Heart right ventricle (tissue), 16 donors: ENCODE results near the gene MAPK11. TPM values are rescaled to one million over a fixed set of nuclear protein-coding genes. Genes with fewer than 3 reads are reported as not detected.

Experiments used
- ATAC-seq, 8 donors: fragments of 200-7000 bp; cut with Tn5 transposase; one replicate each; pipeline ENCODE4 v1.9.1; 2020; ENCODE audit warnings: mild to moderate bottlenecking in 8 of 8, moderate library complexity in 8 of 8, moderate number of reproducible peaks in 1 of 8
- DNase-seq, 2 donors: peaks; one replicate each; pipeline ENCODE4 v3.0.0-alpha.2; 2020
- H3K27ac ChIP-seq, 10 donors: fragments of 200-600 bp; sonication (generic) in 2 of 10; one replicate each; pipeline versions ENCODE4 v1.5.0 to v1.8.0; 2020 to 2022; ENCODE audit warnings: mild to moderate bottlenecking in 3 of 10
- H3K27me3 ChIP-seq, 7 donors: fragments of 200-600 bp; one replicate each; pipeline ENCODE4 v1.8.0; 2021 to 2022; ENCODE audit warnings: mild to moderate bottlenecking in 2 of 7
- H3K36me3 ChIP-seq, 9 donors: fragments of 200-600 bp; sonication (generic) in 1 of 9; one replicate each; pipeline versions ENCODE4 v1.5.0 to v1.8.0; 2020 to 2022; ENCODE audit warnings: mild to moderate bottlenecking in 2 of 9
- H3K4me1 ChIP-seq, 9 donors: fragments of 200-600 bp; sonication (generic) in 1 of 9; one replicate each; pipeline versions ENCODE4 v1.5.0 to v1.8.0; 2020 to 2022; ENCODE audit warnings: mild to moderate bottlenecking in 4 of 9
- H3K4me3 ChIP-seq, 10 donors: fragments of 200-600 bp; sonication (generic) in 2 of 10; one replicate each; pipeline versions ENCODE4 v1.5.0 to v1.8.0; 2020 to 2022; ENCODE audit warnings: mild to moderate bottlenecking in 7 of 10, moderate library complexity in 2 of 10
- H3K9me3 ChIP-seq, 11 donors: fragments of 200-600 bp in 10 of 11; sonication (generic) in 2 of 11; one replicate each; pipeline versions ENCODE4 v1.5.0 to v1.8.0; 2013 to 2022; ENCODE audit warnings: mild to moderate bottlenecking in 2 of 11, control low read depth in 1 of 11, moderate library complexity in 1 of 11
- WGBS, 2 donors: extraction: QIAGEN DNeasy Blood & Tissue Kit; methylation state at CpG; one replicate each; pipeline ENCODE4 v1.1.7; 2013; ENCODE audit warnings: inconsistent platforms in 1 of 2; 5-methylcytosine and 5-hydroxymethylcytosine counted together
- intact Hi-C, 10 donors: fragments of 100-400 bp; cut with DNase I; formaldehyde crosslinking; loops; one replicate each; pipeline versions ENCODE4 v1.11.1 to v1.14.2; 2022
- polyA plus RNA-seq, 2 donors: library from polyadenylated mRNA; stranded (reverse); fragments of 200-250 nt; gene quantifications; one replicate each; pipeline ENCODE4 v1.2.3, GENCODE V29; 2013
- total RNA-seq, 10 donors: library from RNA; stranded (reverse); fragmentation: NEBNext Ultra II Directional in 3 of 10; extraction: Animal tissue kit (Norgen Biotek cat#: 25700) in 3 of 10; gene quantifications; one replicate each; pipeline versions ENCODE4 v1.2.1 to v1.2.4, GENCODE V29; 2021 to 2023
- TF ChIP-seq, protein P1 (sequence below), 9 donors: fragments of 200-600 bp; sonication (generic) in 2 of 9; IDR thresholded peaks; one replicate each; pipeline versions ENCODE4 v1.5.0 to v1.8.0; 2021 to 2022; ENCODE audit warnings: antibody characterized with exemption in 9 of 9, mild to moderate bottlenecking in 5 of 9, moderate library complexity in 1 of 9
- donor health status: Arrhythmogenic right ventricular cardiomyopathy.
- donor health status: ischemic (EF 13 %, LVEDD 7.1; RV severe dilation, severe dysfunction).
- donor health status: healthy with polysubstance abuse.
- donor health status: DM: no; HTN: yes; CAD: no.
- donor health status: DM: no; HTN: no; CAD: no.
- donor health status: ischemic (EF 25% LVEDD 6.9; RV normal size, moderate dysfunction).
- donor health status: ischemic (EF 25% LVEDD 5.7; RV mildly dilated, moderate dysfunction).
- donor health status: healthy.
- donor health status: DM: yes; HTN: yes; CAD: no.
- donor health status: Ischemic cardiomyopathy.
- donor health status: ischemic (EF 35%, LVEDD 5.7; RV mildly dilated, moderate dysfunction).
- donor health status: nonischemic (EF 11% LVEDD 7.7; RV severe dilation, severe dysfunction).
- donor health status: DM: yes; HTN: yes; CAD: no.
- donor health status: PGD.
- donor health status: ischemic (EF 29% LVEDD 5.4; RV normal size, mild dysfunction).
- donor health status: nonischemic (EF 23%, LVEDD 6.1; RV moderate dilation, normal function).

MAPK11 gene
- total and polyA plus RNA-seq, 12 donors: 4.3 to 18.0 (median 7.2) TPM

DNA sequence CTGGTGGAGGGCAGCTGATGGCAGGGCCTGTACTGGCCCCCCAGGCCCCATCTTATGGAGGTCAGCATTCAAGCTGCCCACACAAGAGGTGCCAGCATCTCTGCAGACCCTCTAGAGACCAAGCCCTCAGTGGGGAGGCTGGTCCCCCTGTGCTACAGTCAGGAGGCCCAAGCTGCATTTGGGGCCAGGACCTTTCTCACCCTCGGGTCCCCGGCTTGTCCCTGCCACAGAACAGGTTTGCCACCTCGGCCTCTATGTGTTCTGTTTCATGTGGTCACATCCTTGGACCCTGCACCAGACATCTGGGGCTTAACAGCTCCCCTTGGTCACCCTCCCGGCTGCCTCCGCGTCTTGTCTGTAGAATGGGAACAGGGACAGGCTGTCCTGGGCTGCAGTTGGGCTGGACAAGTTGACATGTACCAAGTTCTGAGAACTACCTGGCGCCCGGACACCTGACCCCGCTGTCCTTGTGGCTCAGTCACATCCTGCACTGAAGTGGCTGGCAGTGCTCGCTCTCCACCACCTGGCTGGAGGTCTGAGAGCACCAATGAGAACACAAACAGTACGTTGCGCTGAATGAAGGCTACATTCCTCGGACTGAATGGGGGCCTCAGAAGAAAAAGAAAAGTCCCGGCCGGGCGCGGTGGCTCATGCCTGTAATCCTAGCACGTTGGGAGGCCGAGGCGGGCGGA, 40.0 kb upstream of the MAPK11 start:
- ATAC-seq (no peak), DNase-seq (no peak)

DNA sequence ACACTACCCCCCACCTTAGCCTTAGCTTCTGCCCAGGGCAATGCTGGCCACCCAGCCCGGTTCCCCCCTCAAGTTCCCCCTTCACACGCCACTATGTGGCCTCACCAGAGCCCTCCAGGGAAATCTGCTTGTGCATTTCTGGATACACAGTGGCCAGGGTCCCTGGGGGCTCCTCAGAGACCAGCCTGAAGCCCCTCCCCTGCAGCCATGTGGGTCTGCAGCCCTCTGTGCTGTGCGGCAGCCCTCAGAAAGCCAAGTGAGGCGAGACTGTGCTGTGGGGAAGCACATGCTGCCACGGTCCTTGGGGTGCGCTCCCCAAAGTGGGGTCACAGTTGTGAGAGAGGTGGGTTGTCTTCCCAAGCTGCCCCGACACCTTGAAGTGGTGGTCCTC, 39.4 kb upstream of the MAPK11 start:
- WGBS, 2 donors: 73 to 78% methylated on average over 7 of the region's 7 CpGs
- Histone ChIP-seq H3K4me1 (peaks cover 24 to 49% (median 43%) of the 10 kb centered on the region in 9 donors), H3K36me3 (no peaks in the 10 kb centered on the region), H3K9me3 (no peaks in the 10 kb centered on the region), H3K27me3 (peaks cover 0 to 4% (median 0%) of the 10 kb centered on the region in 7 donors), H3K27ac (peak overlapping the region in 9 of 10 donors; percentile 85 to 92 (median 88)), H3K4me3 (no peak overlapping the region)
- DNase-seq (no peak), ATAC-seq (no peak)
- intact Hi-C loops: loop anchor here in 2 of 10 donors (2.0 to 5.0 kb wide), 2 partner anchors 17 to 37 kb away; partner anchors contain the start of genes DENND6B (in 2 of the 2) and MAPK11 (in 1 of the 2)
- TF ChIP-seq, protein P1, sequence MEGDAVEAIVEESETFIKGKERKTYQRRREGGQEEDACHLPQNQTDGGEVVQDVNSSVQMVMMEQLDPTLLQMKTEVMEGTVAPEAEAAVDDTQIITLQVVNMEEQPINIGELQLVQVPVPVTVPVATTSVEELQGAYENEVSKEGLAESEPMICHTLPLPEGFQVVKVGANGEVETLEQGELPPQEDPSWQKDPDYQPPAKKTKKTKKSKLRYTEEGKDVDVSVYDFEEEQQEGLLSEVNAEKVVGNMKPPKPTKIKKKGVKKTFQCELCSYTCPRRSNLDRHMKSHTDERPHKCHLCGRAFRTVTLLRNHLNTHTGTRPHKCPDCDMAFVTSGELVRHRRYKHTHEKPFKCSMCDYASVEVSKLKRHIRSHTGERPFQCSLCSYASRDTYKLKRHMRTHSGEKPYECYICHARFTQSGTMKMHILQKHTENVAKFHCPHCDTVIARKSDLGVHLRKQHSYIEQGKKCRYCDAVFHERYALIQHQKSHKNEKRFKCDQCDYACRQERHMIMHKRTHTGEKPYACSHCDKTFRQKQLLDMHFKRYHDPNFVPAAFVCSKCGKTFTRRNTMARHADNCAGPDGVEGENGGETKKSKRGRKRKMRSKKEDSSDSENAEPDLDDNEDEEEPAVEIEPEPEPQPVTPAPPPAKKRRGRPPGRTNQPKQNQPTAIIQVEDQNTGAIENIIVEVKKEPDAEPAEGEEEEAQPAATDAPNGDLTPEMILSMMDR (IDR thresholded peaks at IDR 0.05): no peak

More for the DNA sequence above, 40.0 kb upstream of the MAPK11 start:
- TF ChIP-seq, protein P1 (IDR thresholded peaks at IDR 0.05): no peak
- peaks cover 0 to 4% (median 0%) of the 10 kb centered on the region in 7 donors for H3K27me3 ChIP-seq
- no peaks in the 10 kb centered on the region for H3K9me3 ChIP-seq
- intact Hi-C loops: no loop called here
- H3K27ac ChIP-seq: peak overlapping the region in 3 of 10 donors; percentile 85 to 91 (median 91)
- 92 to 96% methylated on average over 21 of the region's 21 CpGs for WGBS, 2 donors
- H3K36me3 ChIP-seq: no peaks in the 10 kb centered on the region
- no peak overlapping the region for H3K4me3 ChIP-seq
- peaks cover 18 to 49% (median 38%) of the 10 kb centered on the region in 9 donors for H3K4me1 ChIP-seq

DNA sequence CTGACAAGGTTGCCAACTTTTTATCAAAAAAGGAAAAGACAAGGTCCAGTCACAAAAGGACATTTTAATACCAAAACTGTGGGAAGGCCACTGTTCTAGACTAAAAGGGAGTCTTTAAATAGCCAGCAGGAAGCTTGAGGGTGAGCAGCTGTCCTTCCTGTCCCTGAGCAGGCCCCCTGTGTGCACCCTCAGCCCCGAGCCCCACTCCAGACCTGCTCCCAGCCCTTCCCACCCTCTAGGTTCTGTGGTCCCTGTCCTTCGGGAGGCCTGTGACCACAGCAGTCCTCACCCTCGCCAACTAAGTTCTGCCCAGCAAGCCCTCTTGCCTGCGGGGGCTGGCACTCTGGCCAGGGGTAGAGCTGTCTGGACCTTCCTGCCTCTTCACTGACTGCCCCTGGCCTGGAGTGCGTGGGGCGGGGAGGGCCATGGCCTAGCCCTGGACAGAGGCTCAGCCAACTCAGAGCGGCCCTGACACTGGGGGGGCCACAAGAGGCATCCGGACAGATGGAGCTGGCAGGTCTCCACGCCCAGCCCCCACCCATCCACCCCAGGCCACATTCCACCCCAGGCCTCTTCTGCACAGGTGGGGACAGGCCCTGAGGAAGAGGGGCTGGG, 38.9 kb upstream of the MAPK11 start:
- Histone ChIP-seq H3K27ac (peak overlapping the region; percentile 85 to 92 (median 88)), H3K4me1 (peaks cover 29 to 51% (median 45%) of the 10 kb centered on the region in 9 donors), H3K36me3 (no peaks in the 10 kb centered on the region), H3K4me3 (no peak overlapping the region), H3K27me3 (peaks cover 0 to 4% (median 0%) of the 10 kb centered on the region in 7 donors), H3K9me3 (no peaks in the 10 kb centered on the region)
- no peak for DNase-seq
- TF ChIP-seq, protein P1 (IDR thresholded peaks at IDR 0.05): no peak
- ATAC-seq: peak in 2 of 8 donors; percentile 9 to 20
- 27 to 52% methylated on average over 9 of the region's 9 CpGs for WGBS, 2 donors
- intact Hi-C loops: loop anchor here in 2 of 10 donors (2.0 to 5.0 kb wide), 2 partner anchors 18 to 37 kb away; partner anchors contain the start of genes DENND6B (in 2 of the 2) and MAPK11 (in 1 of the 2)

DNA sequence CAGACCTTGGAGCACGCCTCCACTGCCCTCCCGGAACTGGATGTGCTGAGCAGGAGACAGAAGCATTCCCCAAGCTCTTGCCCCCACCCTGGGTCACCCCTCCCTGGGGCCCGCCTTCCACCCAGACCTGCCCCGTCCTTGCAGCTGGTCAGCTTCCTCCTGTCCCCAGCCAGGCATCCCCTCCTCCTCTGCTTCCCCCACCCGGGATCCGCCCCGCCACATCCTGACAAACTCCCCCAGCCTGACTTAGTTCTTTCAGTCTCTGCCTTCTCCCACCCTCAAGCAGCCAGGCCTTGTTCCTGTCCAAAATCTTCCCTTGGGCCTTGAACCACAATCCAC, 38.4 kb upstream of the MAPK11 start:
- Histone ChIP-seq H3K27me3 (peaks cover 0 to 4% (median 0%) of the 10 kb centered on the region in 7 donors), H3K9me3 (no peaks in the 10 kb centered on the region), H3K4me1 (peaks cover 34 to 51% (median 49%) of the 10 kb centered on the region in 9 donors), H3K4me3 (peak overlapping the region in 6 of 10 donors; percentile 9 to 38 (median 26)), H3K36me3 (no peaks in the 10 kb centered on the region), H3K27ac (peak overlapping the region; percentile 85 to 92 (median 88))
- DNase-seq (peak; percentile 89 to 91), ATAC-seq (peak; percentile 32 to 76 (median 61))
- intact Hi-C loops: loop anchor here in 2 of 10 donors (2.0 to 5.0 kb wide), 2 partner anchors 18 to 36 kb away; partner anchors contain the start of genes DENND6B (in 2 of the 2) and MAPK11 (in 1 of the 2)
- TF ChIP-seq, protein P1 (IDR thresholded peaks at IDR 0.05): no peak
- WGBS, 2 donors: 39% methylated on average over 7 of the region's 7 CpGs
